Measurements from ENCODE around the gene SLC30A3. TPM values are rescaled to one million over a fixed set of nuclear protein-coding genes. Genes with fewer than 3 reads are reported as not detected.

SLC30A3 gene
- total and polyA plus RNA-seq, 2 of the 13 experiments (the other 11 are each of a cell fraction or from before 2014, with no cell fraction given), result 0.38 to 0.79 TPM

DNA sequence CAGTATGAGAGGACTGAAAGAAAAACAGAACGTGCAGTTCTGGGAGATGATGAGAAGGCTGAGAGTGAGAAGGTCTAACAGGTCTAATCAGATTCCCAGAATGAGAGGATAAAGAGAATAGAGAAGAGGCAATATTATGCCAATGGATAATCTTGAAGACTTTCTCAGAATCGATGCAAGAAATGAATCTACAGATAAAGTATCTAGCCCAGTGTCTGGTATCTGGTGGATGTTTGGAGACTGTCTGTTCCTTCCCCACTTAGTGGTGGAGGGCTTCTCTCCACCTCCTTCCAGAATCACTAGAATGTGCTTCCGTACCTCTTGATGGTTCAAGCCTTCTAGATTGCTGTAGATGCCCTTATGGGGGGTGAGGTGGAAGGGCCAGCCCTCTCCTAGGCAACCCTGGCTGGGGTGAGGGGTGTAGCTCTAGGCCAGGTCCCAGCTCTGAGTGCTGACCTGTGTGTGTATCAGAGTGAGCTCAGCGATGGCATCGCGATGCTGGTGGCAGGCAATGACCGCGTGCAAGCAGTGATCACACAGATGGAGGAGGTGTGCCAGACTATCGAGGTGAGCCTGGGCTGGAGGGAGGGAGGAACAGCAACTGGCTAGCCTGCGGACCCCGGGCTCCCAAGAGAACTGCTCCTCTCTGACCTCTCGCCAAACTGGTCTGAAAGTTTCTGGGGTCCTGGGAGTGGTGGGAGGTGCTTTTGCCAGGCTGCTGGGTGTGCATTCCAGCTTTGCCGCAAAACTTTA, 41.8 kb upstream of the SLC30A3 start:
- no TSS peak for BruUV-seq (replicated peaks)
- Histone ChIP-seq H4K20me1 (ENCODE audit: insufficient read depth, low read length) (no peaks in the 10 kb centered on the region), H3K27ac (ENCODE audit: extremely low read length, insufficient read depth, low read length) (no peak overlapping the region), H3K36me3 (replicated peaks in 1 of 2; ENCODE audit: control insufficient read depth in 1 of 2, insufficient read depth in 2 of 2, low read length in 2 of 2) (no peaks in the 10 kb centered on the region; a peak in 2 of 5 replicates), H3K4me2 (ENCODE audit: low read depth, low read length) (no peak overlapping the region), H2AFZ (ENCODE audit: low read length) (no peak overlapping the region), H3K4me3 (replicated peaks in 1 of 3; ENCODE audit: insufficient read depth in 1 of 3, low read depth in 2 of 3, low read length in 3 of 3) (no peak overlapping the region), H3K27me3 (ENCODE audit: control insufficient read depth in 1 of 2, insufficient read depth in 2 of 2, low read length in 2 of 2) (peaks cover 0 to 5% of the 10 kb centered on the region in 2 experiments; a peak in 3 of 5 replicates), H3K79me2 (ENCODE audit: insufficient read depth, low read length) (no peaks in the 10 kb centered on the region), H3K9ac (ENCODE audit: insufficient read depth, low read depth, low read length) (no peak overlapping the region), H3K4me1 (ENCODE audit: insufficient read depth, low read length) (peaks cover 20% of the 10 kb centered on the region), H3K9me3 (ENCODE audit: low read length) (no peaks in the 10 kb centered on the region)
- intact Hi-C loops (cut with micrococcal nuclease; ENCODE audit: unreplicated experiment), result no loop called here
- TF ChIP-seq, protein P1, sequence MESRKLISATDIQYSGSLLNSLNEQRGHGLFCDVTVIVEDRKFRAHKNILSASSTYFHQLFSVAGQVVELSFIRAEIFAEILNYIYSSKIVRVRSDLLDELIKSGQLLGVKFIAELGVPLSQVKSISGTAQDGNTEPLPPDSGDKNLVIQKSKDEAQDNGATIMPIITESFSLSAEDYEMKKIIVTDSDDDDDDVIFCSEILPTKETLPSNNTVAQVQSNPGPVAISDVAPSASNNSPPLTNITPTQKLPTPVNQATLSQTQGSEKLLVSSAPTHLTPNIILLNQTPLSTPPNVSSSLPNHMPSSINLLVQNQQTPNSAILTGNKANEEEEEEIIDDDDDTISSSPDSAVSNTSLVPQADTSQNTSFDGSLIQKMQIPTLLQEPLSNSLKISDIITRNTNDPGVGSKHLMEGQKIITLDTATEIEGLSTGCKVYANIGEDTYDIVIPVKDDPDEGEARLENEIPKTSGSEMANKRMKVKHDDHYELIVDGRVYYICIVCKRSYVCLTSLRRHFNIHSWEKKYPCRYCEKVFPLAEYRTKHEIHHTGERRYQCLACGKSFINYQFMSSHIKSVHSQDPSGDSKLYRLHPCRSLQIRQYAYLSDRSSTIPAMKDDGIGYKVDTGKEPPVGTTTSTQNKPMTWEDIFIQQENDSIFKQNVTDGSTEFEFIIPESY (CRISPR knock-in tag; IDR thresholded peaks at IDR 0.05), result peak; percentile 59; the same call in 1 of the 2 replicates
- TF ChIP-seq ZNF703 (CRISPR knock-in tag; IDR thresholded peaks at IDR 0.05; ENCODE audit: borderline replicate concordance), result no peak
- no peak for DNase-seq (ENCODE audit: low spot score)
- FAIRE-seq, result no peak
- 51% methylated on average over 11 of the region's 13 CpGs for WGBS (ENCODE audit: low lambda C conversion rate)
- ChIA-PET POLR2A (interaction anchor here (0.7 to 1.1 kb wide), 2 partner anchors 16 to 52 kb away, joined by 3 read pairs; partner anchors contain the start of gene GTF3C2), CTCF (ENCODE audit: low intra/inter-chr PET ratio, low total read pairs) (interaction anchor here (2.6 kb wide), 1 partner anchor 54 kb away, joined by 38 read pairs; no protein-coding TSS in a partner anchor)
- peak; percentile 9; the same call in 2 of the 3 replicates for ATAC-seq
- in situ Hi-C loops (cut with HindIII; ENCODE audit: extremely low pct_ligation_motif_present, low pct_unique_long_range_greater_than_20kb), result no loop called here
